ENCODE measurements around the gene SLC35G4. TPM values are rescaled to one million over a fixed set of nuclear protein-coding genes. Genes with fewer than 3 reads are reported as not detected.

The SLC35G4 gene
- total RNA-seq, 1 donor from 2014 or later: not detected

DNA sequence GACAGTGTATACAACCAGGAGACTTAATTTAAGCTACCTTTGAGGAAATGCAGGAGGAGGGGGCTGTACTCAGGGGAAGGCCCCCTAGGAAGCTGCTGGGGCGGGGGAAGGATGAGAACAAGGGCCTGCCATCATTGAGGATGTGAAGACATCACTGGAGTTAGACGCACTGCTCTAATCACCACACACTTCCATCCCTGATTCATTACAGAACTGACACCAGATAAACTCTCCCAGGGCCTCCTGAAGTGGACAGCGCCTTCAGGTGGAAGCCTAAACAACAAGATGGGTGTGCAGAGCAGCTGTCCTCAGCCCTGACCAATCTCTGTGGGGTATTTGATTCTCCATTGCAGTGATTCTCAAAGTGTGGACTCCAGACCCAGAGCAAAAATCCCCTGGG lies 30.6 kb upstream of the SLC35G4 start:
- intact Hi-C loops (cut with micrococcal nuclease): no loop called here
- no peak for DNase-seq
- Mint-ChIP-seq H3K27ac (no peak overlapping the region), H3K9me3 (no peaks in the 10 kb centered on the region), H3K27me3 (peaks cover 6% of the 10 kb centered on the region), H3K4me3 (no peak overlapping the region), H3K36me3 (ENCODE audit: low read depth) (no peaks in the 10 kb centered on the region), H3K4me1 (no peaks in the 10 kb centered on the region)
- CTCF ChIA-PET: no interaction called here
- POLR2A ChIA-PET: no interaction called here
- TF ChIP-seq CTCF (IDR thresholded peaks at IDR 0.05): no peak
- ATAC-seq (ENCODE audit: low read depth): no peak

GRCh38 chr18:11579916-11580315 lies 29.5 kb upstream of the SLC35G4 start:
- CTCF ChIA-PET: no interaction called here
- H3K4me1 Mint-ChIP-seq: no peaks in the 10 kb centered on the region
- ATAC-seq (ENCODE audit: low read depth) (no peak), DNase-seq (no peak)
- no peak for TF ChIP-seq CTCF (IDR thresholded peaks at IDR 0.05)
- H3K9me3 Mint-ChIP-seq: no peaks in the 10 kb centered on the region
- no peak overlapping the region for H3K27ac Mint-ChIP-seq
- intact Hi-C loops (cut with micrococcal nuclease): no loop called here
- no peak overlapping the region for H3K4me3 Mint-ChIP-seq
- H3K27me3 Mint-ChIP-seq: peaks cover 6% of the 10 kb centered on the region
- H3K36me3 Mint-ChIP-seq (ENCODE audit: low read depth): no peaks in the 10 kb centered on the region
- POLR2A ChIA-PET: no interaction called here

DNA sequence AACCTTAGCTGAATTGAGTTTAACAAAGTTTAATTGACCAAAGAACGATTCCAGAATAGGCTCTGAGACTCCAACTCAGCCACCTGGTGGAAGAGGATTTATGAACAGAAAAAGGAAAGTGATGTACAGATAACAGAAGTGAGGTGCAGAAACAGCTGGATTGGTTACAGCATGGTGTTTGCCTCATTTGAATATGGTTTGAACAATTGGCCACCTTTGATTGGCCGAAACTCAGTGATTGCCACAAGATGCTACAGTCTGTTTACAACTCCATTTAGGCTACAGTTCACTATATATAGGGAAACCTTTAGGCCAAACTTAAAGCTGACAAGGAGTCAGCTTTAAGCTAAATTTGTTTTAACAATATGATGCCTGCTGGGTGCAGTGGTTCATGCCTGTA lies 28.1 kb upstream of the SLC35G4 start:
- intact Hi-C loops (cut with micrococcal nuclease): no loop called here
- H3K4me1 Mint-ChIP-seq: no peaks in the 10 kb centered on the region
- ChIA-PET POLR2A (no interaction called here), CTCF (interaction anchor here (0.5 kb wide), 1 partner anchor 153 kb away, joined by 3 read pairs; no protein-coding TSS in a partner anchor)
- DNase-seq (no peak), ATAC-seq (ENCODE audit: low read depth) (no peak)
- TF ChIP-seq CTCF (IDR thresholded peaks at IDR 0.05): no peak
- no peak overlapping the region for H3K4me3 Mint-ChIP-seq
- H3K36me3 Mint-ChIP-seq (ENCODE audit: low read depth): no peaks in the 10 kb centered on the region
- H3K27me3 Mint-ChIP-seq: peaks cover 7% of the 10 kb centered on the region
- no peaks in the 10 kb centered on the region for H3K9me3 Mint-ChIP-seq
- H3K27ac Mint-ChIP-seq: no peak overlapping the region

- no peak for ATAC-seq (ENCODE audit: low read depth)
- ChIA-PET POLR2A (no interaction called here), CTCF (no interaction called here)
- Mint-ChIP-seq H3K27ac (no peak overlapping the region), H3K36me3 (ENCODE audit: low read depth) (no peaks in the 10 kb centered on the region), H3K9me3 (no peaks in the 10 kb centered on the region), H3K4me3 (no peak overlapping the region), H3K27me3 (peaks cover 3% of the 10 kb centered on the region), H3K4me1 (no peaks in the 10 kb centered on the region)
- intact Hi-C loops (cut with micrococcal nuclease): no loop called here
- TF ChIP-seq CTCF (IDR thresholded peaks at IDR 0.05): no peak
- DNase-seq: no peak
Observed at GRCh38 chr18:11585596-11585995, 23.8 kb upstream of the SLC35G4 start.

- TF ChIP-seq CTCF (IDR thresholded peaks at IDR 0.05): no peak
- ChIA-PET CTCF (no interaction called here), POLR2A (no interaction called here)
- no peaks in the 10 kb centered on the region for H3K36me3 Mint-ChIP-seq (ENCODE audit: low read depth)
- intact Hi-C loops (cut with micrococcal nuclease): no loop called here
- no peak for ATAC-seq (ENCODE audit: low read depth)
- no peak overlapping the region for H3K27ac Mint-ChIP-seq
- no peak overlapping the region for H3K4me3 Mint-ChIP-seq
- H3K9me3 Mint-ChIP-seq: no peaks in the 10 kb centered on the region
- no peak for DNase-seq
- H3K4me1 Mint-ChIP-seq: no peaks in the 10 kb centered on the region
- peaks cover 6% of the 10 kb centered on the region for H3K27me3 Mint-ChIP-seq
Observed at GRCh38 chr18:11586896-11587295, 22.5 kb upstream of the SLC35G4 start.
